GM12872 (cell line): ENCODE measurements around the gene GADL1.

ENCODE experiments used
- CTCF ChIP-seq: IDR thresholded peaks from 3 replicates; pipeline ENCODE4 v1.5.1; 2011; ENCODE audit warnings: low read depth, mild to moderate bottlenecking, low read length, moderate library complexity; ENCODE audit not compliant: insufficient read depth

GADL1 gene

GRCh38 chr3:30779686-30780287 lies 114.7 kb downstream of the GADL1 start:
- TF ChIP-seq CTCF, result peak; percentile 56; the same call in 2 of the 3 replicates

- TF ChIP-seq CTCF, result no peak
These were observed 115.5 kb downstream of the GADL1 start for GRCh38 chr3:30778933-30779332.

- TF ChIP-seq CTCF, result no peak
These were observed 116.9 kb downstream of the GADL1 start for GRCh38 chr3:30777426-30778113.

GRCh38 chr3:30776186-30776815 lies 118.2 kb downstream of the GADL1 start:
- TF ChIP-seq CTCF, result no peak

- no peak for TF ChIP-seq CTCF
These were observed 119.4 kb downstream of the GADL1 start for GRCh38 chr3:30775040-30775439.

- TF ChIP-seq CTCF, result no peak
These were observed 120.4 kb downstream of the GADL1 start for GRCh38 chr3:30774062-30774461.

GRCh38 chr3:30770387-30770786 lies 124.1 kb downstream of the GADL1 start:
- TF ChIP-seq CTCF, result no peak
